K562 (cell line): ENCODE data around the gene TRNAU1AP. TPM values are rescaled to one million over a fixed set of nuclear protein-coding genes. Genes with fewer than 3 reads are reported as not detected.

Source experiments
- CBFA2T3 ChIP-seq: fragments of 450-650 bp; IDR thresholded peaks from 2 replicates; pipeline ENCODE4 v1.6.1; 2017
- CCAR2 ChIP-seq: fragments of 200-400 bp; formaldehyde crosslinking; IDR thresholded peaks from 2 replicates; pipeline ENCODE4 v1.6.1; 2017; ENCODE audit warnings: mild to moderate bottlenecking, low read depth, low read length
- EP400 ChIP-seq: fragments of 450-650 bp; IDR thresholded peaks from 2 replicates; pipeline ENCODE4 v1.6.1; 2017; ENCODE audit warnings: antibody characterized with exemption, mild to moderate bottlenecking, moderate library complexity
- FOS ChIP-seq: IDR thresholded peaks from 3 replicates; pipeline ENCODE4 v1.6.1; 2011; ENCODE audit not compliant: insufficient read length; ENCODE audit errors: extremely low read depth
- GTF2B ChIP-seq: IDR thresholded peaks from 2 replicates; pipeline ENCODE4 v1.6.1; 2011; ENCODE audit not compliant: insufficient read length; ENCODE audit errors: extremely low read depth
- HNRNPLL ChIP-seq: fragments of 200-400 bp; formaldehyde crosslinking; IDR thresholded peaks from 2 replicates; pipeline ENCODE4 v1.6.1; 2017; ENCODE audit warnings: low read length, low read depth, mild to moderate bottlenecking; ENCODE audit not compliant: poor library complexity, severe bottlenecking
- IRF2 ChIP-seq: sonication (generic); formaldehyde crosslinking; IDR thresholded peaks from 2 replicates; pipeline ENCODE4 v1.8.1; 2022; ENCODE audit warnings: mild to moderate bottlenecking, missing genetic modification reagents
- JUND ChIP-seq, 2 experiments: IDR thresholded peaks; 2 replicates in 1 of 2; 3 replicates in 1 of 2; pipeline ENCODE4 v1.6.1; 2011; ENCODE audit warnings: borderline replicate concordance in 2 of 2, low read depth in 2 of 2, low read length in 2 of 2, improper control_type of control experiment in 1 of 2, missing biosample characterization in 1 of 2, missing genetic modification characterization in 1 of 2, missing genetic modification reagents in 1 of 2
- KLF16 ChIP-seq: IDR thresholded peaks from 2 replicates; pipeline ENCODE4 v1.6.1; 2016; ENCODE audit warnings: antibody characterized with exemption
- MITF ChIP-seq: IDR thresholded peaks from 2 replicates; pipeline ENCODE4 v1.6.1; 2014; ENCODE audit warnings: antibody characterized with exemption
- NUFIP1 ChIP-seq: fragments of 450-650 bp; IDR thresholded peaks from 2 replicates; pipeline ENCODE4 v1.6.1; 2018; ENCODE audit not compliant: partially characterized antibody
- PHB2 ChIP-seq: fragments of 450-650 bp; IDR thresholded peaks from 2 replicates; pipeline ENCODE4 v1.6.1; 2017; ENCODE audit warnings: low read depth
- SIN3A ChIP-seq, 2 experiments: fragments of 150-350 bp in 1 of 2; IDR thresholded peaks; 2 replicates each; pipeline ENCODE4 v1.6.1; 2011 to 2016; ENCODE audit warnings: borderline replicate concordance in 2 of 2, low read depth in 2 of 2, low read length in 2 of 2, mild to moderate bottlenecking in 2 of 2, moderate library complexity in 2 of 2; ENCODE audit not compliant: control insufficient read depth in 1 of 2
- TGIF2 ChIP-seq: sonication (generic); formaldehyde crosslinking; IDR thresholded peaks from 2 replicates; pipeline ENCODE4 v1.8.1; 2022; ENCODE audit warnings: mild to moderate bottlenecking, missing genetic modification reagents, moderate library complexity
- ZNF384 ChIP-seq: IDR thresholded peaks from 2 replicates; pipeline ENCODE4 v1.6.1; 2012; ENCODE audit warnings: low read depth, low read length, improper control_type of control experiment
- ZZZ3 ChIP-seq: fragments of 450-650 bp; IDR thresholded peaks from 2 replicates; pipeline ENCODE4 v1.6.1; 2016; ENCODE audit warnings: antibody characterized with exemption, mild to moderate bottlenecking, moderate library complexity
- polyA plus RNA-seq, 8 experiments: library from polyadenylated mRNA; depleted of rRNA in 4 of 8; stranded (reverse) in 5 of 8; unstranded in 3 of 8; fragments of >200 nt; fragmentation: Nextera tagmentation in 2 of 8; fragmentation: Illumina TruSeq in 1 of 8; extraction: Ambion mirVana in 2 of 8; extraction: Trizol in 1 of 8; gene quantifications; 2 replicates each; pipeline versions ENCODE4 v1.2.1 to v1.2.3, GENCODE V29; 2011 to 2014; ENCODE audit warnings: inconsistent platforms in 1 of 8, missing spikeins in 1 of 8
- total RNA-seq, 7 experiments: library from RNA; depleted of rRNA in 6 of 7; stranded (reverse); fragments of >200 nt in 6 of 7; fragmentation: Illumina TruSeq in 2 of 7; extraction: Trizol in 2 of 7; gene quantifications; 2 replicates each; pipeline versions ENCODE4 v1.2.1 to v1.2.3, GENCODE V29; 2011 to 2021; ENCODE audit warnings: low replicate concordance in 1 of 7
- TF ChIP-seq, protein P1 (sequence below), 2 experiments: fragments of 450-650 bp; IDR thresholded peaks; 2 replicates each; pipeline ENCODE4 v1.6.1; 2016
- TF ChIP-seq, protein P2 (sequence below), 2 experiments: fragments of 450-650 bp in 1 of 2; IDR thresholded peaks; 2 replicates each; pipeline ENCODE4 v1.6.1; 2011 to 2017; ENCODE audit warnings: low read depth in 2 of 2, antibody characterized with exemption in 1 of 2, borderline replicate concordance in 1 of 2, low read length in 1 of 2, mild to moderate bottlenecking in 1 of 2, mixed read lengths in 1 of 2; ENCODE audit not compliant: control insufficient read depth in 1 of 2
- TF ChIP-seq, protein P3 (sequence below): fragments of 450-650 bp; IDR thresholded peaks from 2 replicates; pipeline ENCODE4 v1.6.1; 2017; ENCODE audit warnings: mild to moderate bottlenecking, moderate library complexity

Gene TRNAU1AP
- total and polyA plus RNA-seq, 9 of the 15 experiments (the other 6 are each of a cell fraction or from before 2014, with no cell fraction given), result 34.9 to 110 (median 46.3) TPM

- TF ChIP-seq JUND (IDR thresholded peaks at IDR 0.05; ENCODE audit: borderline replicate concordance, low read depth, low read length), result peak; percentile 83
- peak; percentile 65; the same call in 1 of the 3 replicates for TF ChIP-seq JUND (tag; IDR thresholded peaks at IDR 0.05; ENCODE audit: borderline replicate concordance, low read depth, low read length)
- TF ChIP-seq, protein P1, sequence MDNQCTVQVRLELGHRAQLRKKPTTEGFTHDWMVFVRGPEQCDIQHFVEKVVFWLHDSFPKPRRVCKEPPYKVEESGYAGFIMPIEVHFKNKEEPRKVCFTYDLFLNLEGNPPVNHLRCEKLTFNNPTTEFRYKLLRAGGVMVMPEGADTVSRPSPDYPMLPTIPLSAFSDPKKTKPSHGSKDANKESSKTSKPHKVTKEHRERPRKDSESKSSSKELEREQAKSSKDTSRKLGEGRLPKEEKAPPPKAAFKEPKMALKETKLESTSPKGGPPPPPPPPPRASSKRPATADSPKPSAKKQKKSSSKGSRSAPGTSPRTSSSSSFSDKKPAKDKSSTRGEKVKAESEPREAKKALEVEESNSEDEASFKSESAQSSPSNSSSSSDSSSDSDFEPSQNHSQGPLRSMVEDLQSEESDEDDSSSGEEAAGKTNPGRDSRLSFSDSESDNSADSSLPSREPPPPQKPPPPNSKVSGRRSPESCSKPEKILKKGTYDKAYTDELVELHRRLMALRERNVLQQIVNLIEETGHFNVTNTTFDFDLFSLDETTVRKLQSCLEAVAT (IDR thresholded peaks at IDR 0.05), result peak; percentile 82 to 89
- no peak for TF ChIP-seq FOS
- TF ChIP-seq NUFIP1, result peak; percentile 38
- TF ChIP-seq TGIF2, result peak; percentile 98
- peak; percentile 95 for TF ChIP-seq SIN3A (IDR thresholded peaks at IDR 0.05; ENCODE audit: borderline replicate concordance in 2 of 2, control insufficient read depth in 1 of 2, low read depth in 2 of 2, low read length in 2 of 2)
- TF ChIP-seq, protein P2, sequence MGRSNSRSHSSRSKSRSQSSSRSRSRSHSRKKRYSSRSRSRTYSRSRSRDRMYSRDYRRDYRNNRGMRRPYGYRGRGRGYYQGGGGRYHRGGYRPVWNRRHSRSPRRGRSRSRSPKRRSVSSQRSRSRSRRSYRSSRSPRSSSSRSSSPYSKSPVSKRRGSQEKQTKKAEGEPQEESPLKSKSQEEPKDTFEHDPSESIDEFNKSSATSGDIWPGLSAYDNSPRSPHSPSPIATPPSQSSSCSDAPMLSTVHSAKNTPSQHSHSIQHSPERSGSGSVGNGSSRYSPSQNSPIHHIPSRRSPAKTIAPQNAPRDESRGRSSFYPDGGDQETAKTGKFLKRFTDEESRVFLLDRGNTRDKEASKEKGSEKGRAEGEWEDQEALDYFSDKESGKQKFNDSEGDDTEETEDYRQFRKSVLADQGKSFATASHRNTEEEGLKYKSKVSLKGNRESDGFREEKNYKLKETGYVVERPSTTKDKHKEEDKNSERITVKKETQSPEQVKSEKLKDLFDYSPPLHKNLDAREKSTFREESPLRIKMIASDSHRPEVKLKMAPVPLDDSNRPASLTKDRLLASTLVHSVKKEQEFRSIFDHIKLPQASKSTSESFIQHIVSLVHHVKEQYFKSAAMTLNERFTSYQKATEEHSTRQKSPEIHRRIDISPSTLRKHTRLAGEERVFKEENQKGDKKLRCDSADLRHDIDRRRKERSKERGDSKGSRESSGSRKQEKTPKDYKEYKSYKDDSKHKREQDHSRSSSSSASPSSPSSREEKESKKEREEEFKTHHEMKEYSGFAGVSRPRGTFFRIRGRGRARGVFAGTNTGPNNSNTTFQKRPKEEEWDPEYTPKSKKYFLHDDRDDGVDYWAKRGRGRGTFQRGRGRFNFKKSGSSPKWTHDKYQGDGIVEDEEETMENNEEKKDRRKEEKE (IDR thresholded peaks at IDR 0.05; ENCODE audit: borderline replicate concordance in 1 of 2, control insufficient read depth in 1 of 2, low read depth in 2 of 2, low read length in 1 of 2), result peak in 1 of 2 experiments; percentile 28; a peak in 1 of 4 replicates
- TF ChIP-seq, protein P3, sequence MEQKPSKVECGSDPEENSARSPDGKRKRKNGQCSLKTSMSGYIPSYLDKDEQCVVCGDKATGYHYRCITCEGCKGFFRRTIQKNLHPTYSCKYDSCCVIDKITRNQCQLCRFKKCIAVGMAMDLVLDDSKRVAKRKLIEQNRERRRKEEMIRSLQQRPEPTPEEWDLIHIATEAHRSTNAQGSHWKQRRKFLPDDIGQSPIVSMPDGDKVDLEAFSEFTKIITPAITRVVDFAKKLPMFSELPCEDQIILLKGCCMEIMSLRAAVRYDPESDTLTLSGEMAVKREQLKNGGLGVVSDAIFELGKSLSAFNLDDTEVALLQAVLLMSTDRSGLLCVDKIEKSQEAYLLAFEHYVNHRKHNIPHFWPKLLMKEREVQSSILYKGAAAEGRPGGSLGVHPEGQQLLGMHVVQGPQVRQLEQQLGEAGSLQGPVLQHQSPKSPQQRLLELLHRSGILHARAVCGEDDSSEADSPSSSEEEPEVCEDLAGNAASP, result no peak
- no peak for TF ChIP-seq PHB2
- peak; percentile 83 for TF ChIP-seq HNRNPLL
- TF ChIP-seq CCAR2, result no peak
- no peak for TF ChIP-seq IRF2
- no peak for TF ChIP-seq ZZZ3
- peak; percentile 94 for TF ChIP-seq EP400
- TF ChIP-seq KLF16, result no peak; the same call in 1 of the 2 replicates
- TF ChIP-seq MITF, result peak; percentile 40; the same call in 1 of the 2 replicates
- peak; percentile 98 for TF ChIP-seq GTF2B
- no peak; the same call in 1 of the 2 replicates for TF ChIP-seq CBFA2T3
- peak; percentile 58; the same call in 1 of the 2 replicates for TF ChIP-seq ZNF384
Observed at GRCh38 chr1:28581531-28582247, 28.8 kb downstream of the TRNAU1AP start (continued).
